HG03520 (cell line): Measurements from ENCODE around the gene IL20RB.
"Not testable (repeated sequence)": the region's sequence is repeated elsewhere in the genome, so short reads cannot be mapped to it uniquely, and the experiment has no call there.

Source experiments
- ATAC-seq: cut with Tn5 transposase; IDR thresholded peaks from one replicate; pipeline ENCODE4 v1.9.1; 2021; ENCODE audit warnings: mild to moderate bottlenecking, moderate library complexity; ENCODE audit not compliant: unreplicated experiment

Gene IL20RB

GRCh38 chr3:136984837-136985236 is 27.1 kb downstream of the IL20RB start:
- ATAC-seq, result no peak

- not testable (repeated sequence) for ATAC-seq
Observed at GRCh38 chr3:136987398-136987980, 29.7 kb downstream of the IL20RB start.

- no peak for ATAC-seq
Observed at GRCh38 chr3:136988651-136989050, 30.9 kb downstream of the IL20RB start.

- ATAC-seq, result no peak
Observed at GRCh38 chr3:136989781-136990524, 32.2 kb downstream of the IL20RB start.

- ATAC-seq, result no peak
Observed at GRCh38 chr3:136990826-136991225, 33.0 kb downstream of the IL20RB start.

- ATAC-seq, result no peak
Observed at GRCh38 chr3:136992115-136992514, 34.3 kb downstream of the IL20RB start.

GRCh38 chr3:136994772-136995516 is 37.2 kb downstream of the IL20RB start:
- no peak for ATAC-seq

- no peak for ATAC-seq
Observed at GRCh38 chr3:136995652-136996051, 37.9 kb downstream of the IL20RB start.

- ATAC-seq, result no peak
Observed at GRCh38 chr3:137000039-137000438, 42.3 kb downstream of the IL20RB start.

GRCh38 chr3:137007376-137007775 is 49.6 kb downstream of the IL20RB start:
- not testable (repeated sequence) for ATAC-seq

- no peak for ATAC-seq
Observed at GRCh38 chr3:137008131-137008530, 50.3 kb downstream of the IL20RB start.

- no peak for ATAC-seq
Observed at GRCh38 chr3:137008976-137009375, 51.2 kb downstream of the IL20RB start.

- no peak for ATAC-seq
Observed at GRCh38 chr3:137010137-137010536, 52.4 kb downstream of the IL20RB start.

- ATAC-seq, result no peak
Observed at GRCh38 chr3:137011153-137011552, 53.4 kb downstream of the IL20RB start.

GRCh38 chr3:137012097-137012501 is 54.3 kb downstream of the IL20RB start:
- no peak for ATAC-seq

- ATAC-seq, result peak; percentile 71
Observed at GRCh38 chr3:137013951-137014688, 56.3 kb downstream of the IL20RB start.

- ATAC-seq, result not testable (repeated sequence)
Observed at GRCh38 chr3:137017316-137017715, 59.5 kb downstream of the IL20RB start.

- no peak for ATAC-seq
Observed at GRCh38 chr3:137020315-137020714, 62.5 kb downstream of the IL20RB start.

- ATAC-seq, result no peak
Observed at GRCh38 chr3:137020888-137021287, 63.1 kb downstream of the IL20RB start.

GRCh38 chr3:137024348-137024747 is 66.6 kb downstream of the IL20RB start:
- no peak for ATAC-seq

GRCh38 chr3:137026701-137027100 is 68.9 kb downstream of the IL20RB start:
- ATAC-seq, result no peak
